ENCODE results near the gene MMS19. TPM values are rescaled to one million over a fixed set of nuclear protein-coding genes. Genes with fewer than 3 reads are reported as not detected.

Gene MMS19
- total RNA-seq, 4 donors from 2014 or later, result 111 to 238 (median 118) TPM

- Histone ChIP-seq H3K27me3 (no peaks in the 10 kb centered on the region), H3K36me3 (no peaks in the 10 kb centered on the region), H3K4me3 (no peak overlapping the region), H3K27ac (peak overlapping the region; percentile 97), H3K4me1 (peaks cover 62% of the 10 kb centered on the region), H3K9me3 (no peaks in the 10 kb centered on the region)
- DNase-seq (ENCODE audit: low spot score in 2 of 2), result peak; percentile 90
- TF ChIP-seq CTCF (IDR thresholded peaks at IDR 0.05) (no peak), POLR2AphosphoS5 (IDR thresholded peaks at IDR 0.05) (peak in 2 of 3 donors; percentile 27 to 78), EP300 (IDR thresholded peaks at IDR 0.05) (no peak)
- 24% methylated on average over 10 of the region's 10 CpGs for WGBS
These were observed 44.9 kb upstream of the MMS19 start for GRCh38 chr10:97543025-97543546.

- Histone ChIP-seq H3K27me3 (no peaks in the 10 kb centered on the region), H3K4me1 (peaks cover 60% of the 10 kb centered on the region), H3K27ac (peak overlapping the region; percentile 97), H3K4me3 (no peak overlapping the region), H3K36me3 (no peaks in the 10 kb centered on the region), H3K9me3 (no peaks in the 10 kb centered on the region)
- peak; percentile 84 to 88 for DNase-seq (ENCODE audit: low spot score in 2 of 2)
- 16% methylated on average over 6 of the region's 9 CpGs for WGBS
- TF ChIP-seq POLR2AphosphoS5 (IDR thresholded peaks at IDR 0.05) (peak in 2 of 3 donors; percentile 29 to 65), POLR2A (IDR thresholded peaks at IDR 0.05) (no peak)
These were observed 44.2 kb upstream of the MMS19 start for GRCh38 chr10:97542169-97543024.

GRCh38 chr10:97540669-97541500 lies 42.7 kb upstream of the MMS19 start:
- 81% methylated on average over 14 of the region's 14 CpGs for WGBS
- Histone ChIP-seq H3K4me3 (no peak overlapping the region), H3K27me3 (no peaks in the 10 kb centered on the region), H3K27ac (peak overlapping the region; percentile 97), H3K9me3 (no peaks in the 10 kb centered on the region), H3K36me3 (no peaks in the 10 kb centered on the region), H3K4me1 (peaks cover 60% of the 10 kb centered on the region)
- TF ChIP-seq CTCF (IDR thresholded peaks at IDR 0.05) (no peak), EP300 (IDR thresholded peaks at IDR 0.05) (no peak), POLR2AphosphoS5 (IDR thresholded peaks at IDR 0.05) (no peak), POLR2A (IDR thresholded peaks at IDR 0.05) (no peak)
- no peak for DNase-seq (ENCODE audit: low spot score in 2 of 2)

- Histone ChIP-seq H3K4me3 (no peak overlapping the region), H3K9me3 (no peaks in the 10 kb centered on the region), H3K27ac (peak overlapping the region; percentile 97), H3K36me3 (no peaks in the 10 kb centered on the region), H3K4me1 (peaks cover 60% of the 10 kb centered on the region), H3K27me3 (no peaks in the 10 kb centered on the region)
- no peak for TF ChIP-seq EP300 (IDR thresholded peaks at IDR 0.05)
- no peak for TF ChIP-seq CTCF (IDR thresholded peaks at IDR 0.05)
- TF ChIP-seq POLR2A (IDR thresholded peaks at IDR 0.05), result no peak
- no peak for TF ChIP-seq POLR2AphosphoS5 (IDR thresholded peaks at IDR 0.05)
- WGBS, result 36% methylated on average over 6 of the region's 6 CpGs
- DNase-seq (ENCODE audit: low spot score in 2 of 2), result no peak
These were observed 41.4 kb upstream of the MMS19 start for GRCh38 chr10:97539523-97540200.

- TF ChIP-seq EP300 (IDR thresholded peaks at IDR 0.05) (no peak), POLR2AphosphoS5 (IDR thresholded peaks at IDR 0.05) (peak in 1 of 3 donors; percentile 49)
- DNase-seq (ENCODE audit: low spot score in 2 of 2), result no peak
- peaks cover 57% of the 10 kb centered on the region for H3K4me1 ChIP-seq
These were observed 40.6 kb upstream of the MMS19 start for GRCh38 chr10:97538839-97539238.

More at GRCh38 chr10:97538839-97539238, 40.6 kb upstream of the MMS19 start:
- Histone ChIP-seq H3K9me3 (no peaks in the 10 kb centered on the region), H3K4me3 (no peak overlapping the region), H3K36me3 (no peaks in the 10 kb centered on the region), H3K27ac (peak overlapping the region; percentile 97), H3K27me3 (no peaks in the 10 kb centered on the region)
- WGBS, result 73% methylated on average over 3 of the region's 4 CpGs
